Ascending aorta (tissue), 2 donors: ENCODE data around the gene SH3BP5. TPM values are rescaled to one million over a fixed set of nuclear protein-coding genes. Genes with fewer than 3 reads are reported as not detected.
A peak's percentile ranks its signal among the peaks of the same experiment; 100 is the strongest.

Experiments
- DNase-seq, 2 donors: peaks; one replicate each; pipeline ENCODE4 v3.0.0-alpha.2; 2019; ENCODE audit warnings: low spot score in 2 of 2
- H3K27ac ChIP-seq, 2 donors: fragments of 200-600 bp; sonication (generic); one replicate each; pipeline ENCODE4 v1.5.1; 2016 to 2017; ENCODE audit warnings: mild to moderate bottlenecking in 1 of 2
- H3K27me3 ChIP-seq: fragments of 200-600 bp; sonication (generic); one replicate; pipeline ENCODE4 v1.5.1; 2017
- H3K36me3 ChIP-seq, 2 donors: fragments of 200-600 bp; sonication (generic); one replicate each; pipeline ENCODE4 v1.5.1; 2016
- H3K4me1 ChIP-seq, 2 donors: fragments of 200-600 bp; sonication (generic); one replicate each; pipeline ENCODE4 v1.5.1; 2016 to 2017; ENCODE audit warnings: mild to moderate bottlenecking in 1 of 2
- H3K4me3 ChIP-seq, 2 donors: fragments of 200-600 bp; sonication (generic); one replicate each; pipeline ENCODE4 v1.5.1; 2016 to 2017; ENCODE audit warnings: mild to moderate bottlenecking in 1 of 2
- H3K9me3 ChIP-seq, 2 donors: fragments of 200-600 bp; sonication (generic); one replicate each; pipeline ENCODE4 v1.5.1; 2016
- intact Hi-C: fragments of 100-400 bp; cut with DNase I; formaldehyde crosslinking; loops from one replicate; pipeline ENCODE4 v1.15.1; 2023
- total RNA-seq: library from RNA; depleted of rRNA; stranded (reverse); fragments of >200 nt; gene quantifications from one replicate; pipeline ENCODE4 v1.1.0, GENCODE V29; 2016
- TF ChIP-seq, protein P1 (sequence below), 3 experiments: fragments of 200-600 bp in 2 of 3; fragments of 450-650 bp in 1 of 3; sonication (generic) in 2 of 3; IDR thresholded peaks; one replicate each; pipeline ENCODE4 v1.5.1; 2016 to 2019; ENCODE audit warnings: antibody characterized with exemption in 3 of 3, mild to moderate bottlenecking in 1 of 3, moderate library complexity in 1 of 3

SH3BP5 gene
- total RNA-seq, 1 donor from 2014 or later: 65.9 TPM

DNA sequence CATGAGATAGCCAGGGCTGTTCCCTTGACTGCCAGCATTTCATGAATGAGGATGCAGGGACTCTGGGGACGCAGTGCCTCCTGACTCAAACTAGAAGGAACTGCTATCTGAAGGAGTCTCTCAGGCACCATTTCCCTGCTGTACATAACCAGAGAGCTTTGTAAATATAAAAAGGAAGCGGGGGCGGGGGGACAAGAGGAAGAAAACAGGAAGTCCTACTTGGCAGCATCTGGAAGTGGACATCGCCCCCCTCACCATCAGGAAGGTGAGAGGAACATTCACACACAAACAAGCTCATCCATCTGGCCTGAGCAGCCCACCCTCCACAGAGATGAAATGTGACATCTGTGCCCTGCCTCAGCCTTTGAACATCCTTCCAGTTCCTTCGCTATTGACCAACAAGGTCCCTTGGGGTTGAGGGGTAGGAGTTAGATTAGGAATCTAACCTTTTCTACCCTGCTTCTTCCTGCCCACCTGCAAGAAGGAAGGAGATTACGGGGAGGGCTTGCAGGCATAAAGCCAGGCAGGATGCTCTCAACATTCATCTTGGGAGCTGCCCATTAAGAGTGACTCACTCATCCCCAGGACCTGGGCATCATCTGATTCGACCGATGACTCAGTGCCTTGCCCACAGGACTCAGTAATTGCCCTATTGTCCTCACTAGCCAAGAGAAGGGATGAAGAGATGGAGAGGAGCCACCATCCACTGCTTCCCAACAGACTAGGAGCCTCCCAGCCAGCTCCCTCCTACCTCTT lies 31.9 kb downstream of the SH3BP5 start:
- peak overlapping the region; percentile 44 to 67 for H3K27ac ChIP-seq
- no peak overlapping the region for H3K4me3 ChIP-seq
- TF ChIP-seq, protein P1, sequence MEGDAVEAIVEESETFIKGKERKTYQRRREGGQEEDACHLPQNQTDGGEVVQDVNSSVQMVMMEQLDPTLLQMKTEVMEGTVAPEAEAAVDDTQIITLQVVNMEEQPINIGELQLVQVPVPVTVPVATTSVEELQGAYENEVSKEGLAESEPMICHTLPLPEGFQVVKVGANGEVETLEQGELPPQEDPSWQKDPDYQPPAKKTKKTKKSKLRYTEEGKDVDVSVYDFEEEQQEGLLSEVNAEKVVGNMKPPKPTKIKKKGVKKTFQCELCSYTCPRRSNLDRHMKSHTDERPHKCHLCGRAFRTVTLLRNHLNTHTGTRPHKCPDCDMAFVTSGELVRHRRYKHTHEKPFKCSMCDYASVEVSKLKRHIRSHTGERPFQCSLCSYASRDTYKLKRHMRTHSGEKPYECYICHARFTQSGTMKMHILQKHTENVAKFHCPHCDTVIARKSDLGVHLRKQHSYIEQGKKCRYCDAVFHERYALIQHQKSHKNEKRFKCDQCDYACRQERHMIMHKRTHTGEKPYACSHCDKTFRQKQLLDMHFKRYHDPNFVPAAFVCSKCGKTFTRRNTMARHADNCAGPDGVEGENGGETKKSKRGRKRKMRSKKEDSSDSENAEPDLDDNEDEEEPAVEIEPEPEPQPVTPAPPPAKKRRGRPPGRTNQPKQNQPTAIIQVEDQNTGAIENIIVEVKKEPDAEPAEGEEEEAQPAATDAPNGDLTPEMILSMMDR (IDR thresholded peaks at IDR 0.05): no peak
- intact Hi-C loops: no loop called here
- no peaks in the 10 kb centered on the region for H3K9me3 ChIP-seq
- H3K27me3 ChIP-seq: no peaks in the 10 kb centered on the region
- H3K4me1 ChIP-seq: peaks cover 0 to 27% of the 10 kb centered on the region in 2 donors
- peak in 1 of 2 donors; percentile 72 for DNase-seq
- peaks cover 16 to 28% of the 10 kb centered on the region in 2 donors for H3K36me3 ChIP-seq

DNA sequence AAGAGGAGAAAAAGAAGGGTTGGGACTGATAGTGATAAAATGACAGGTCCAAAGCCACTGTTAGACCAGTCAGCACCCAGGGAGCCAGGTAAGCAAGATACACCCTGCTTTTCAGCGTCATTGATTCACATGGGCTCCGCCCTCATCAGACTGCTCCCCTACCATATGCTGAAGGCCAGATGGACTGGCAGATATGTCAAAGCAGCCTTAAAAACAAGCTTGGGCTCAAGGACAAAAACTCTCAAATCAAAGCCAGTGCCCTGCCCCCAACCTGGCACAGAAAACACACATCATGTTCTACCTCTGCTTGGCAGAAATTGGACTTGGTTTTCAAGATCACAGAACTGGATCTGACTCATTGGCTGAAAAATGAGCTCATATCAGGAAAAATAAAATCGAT lies 33.4 kb downstream of the SH3BP5 start:
- H3K9me3 ChIP-seq: no peaks in the 10 kb centered on the region
- no peaks in the 10 kb centered on the region for H3K27me3 ChIP-seq
- peak overlapping the region; percentile 37 to 67 for H3K27ac ChIP-seq
- intact Hi-C loops: no loop called here
- TF ChIP-seq, protein P1 (IDR thresholded peaks at IDR 0.05): no peak
- H3K36me3 ChIP-seq: peaks cover 16 to 28% of the 10 kb centered on the region in 2 donors
- H3K4me3 ChIP-seq: no peak overlapping the region
- DNase-seq: peak in 1 of 2 donors; percentile 79
- peaks cover 0 to 30% of the 10 kb centered on the region in 2 donors for H3K4me1 ChIP-seq

DNA sequence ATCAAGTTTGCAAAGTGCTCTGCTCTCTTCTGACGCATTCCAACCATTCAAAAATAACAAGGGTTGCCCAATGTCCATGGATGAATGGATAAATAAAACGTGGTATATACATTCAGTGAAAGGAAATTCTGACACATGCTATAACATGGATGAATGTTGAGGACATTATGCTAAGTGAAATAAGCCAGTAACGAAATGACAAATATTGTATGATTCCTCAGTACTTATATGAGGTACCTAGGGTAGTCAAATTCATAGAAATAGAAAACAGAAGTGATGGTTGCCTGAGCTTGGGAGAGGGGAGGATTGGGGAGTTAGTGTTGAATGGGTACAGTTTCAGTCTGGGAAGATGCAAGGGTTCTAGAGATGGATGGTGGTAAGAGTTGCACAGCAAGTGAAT lies 33.9 kb downstream of the SH3BP5 start:
- H3K4me1 ChIP-seq: peaks cover under 1 to 33% of the 10 kb centered on the region in 2 donors
- H3K27me3 ChIP-seq: no peaks in the 10 kb centered on the region
- H3K36me3 ChIP-seq: peaks cover 12 to 25% of the 10 kb centered on the region in 2 donors
- peak overlapping the region in 1 of 2 donors; percentile 67 for H3K27ac ChIP-seq
- no peak overlapping the region for H3K4me3 ChIP-seq
- TF ChIP-seq, protein P1 (IDR thresholded peaks at IDR 0.05): no peak
- intact Hi-C loops: no loop called here
- H3K9me3 ChIP-seq: no peaks in the 10 kb centered on the region
- DNase-seq: no peak

DNA sequence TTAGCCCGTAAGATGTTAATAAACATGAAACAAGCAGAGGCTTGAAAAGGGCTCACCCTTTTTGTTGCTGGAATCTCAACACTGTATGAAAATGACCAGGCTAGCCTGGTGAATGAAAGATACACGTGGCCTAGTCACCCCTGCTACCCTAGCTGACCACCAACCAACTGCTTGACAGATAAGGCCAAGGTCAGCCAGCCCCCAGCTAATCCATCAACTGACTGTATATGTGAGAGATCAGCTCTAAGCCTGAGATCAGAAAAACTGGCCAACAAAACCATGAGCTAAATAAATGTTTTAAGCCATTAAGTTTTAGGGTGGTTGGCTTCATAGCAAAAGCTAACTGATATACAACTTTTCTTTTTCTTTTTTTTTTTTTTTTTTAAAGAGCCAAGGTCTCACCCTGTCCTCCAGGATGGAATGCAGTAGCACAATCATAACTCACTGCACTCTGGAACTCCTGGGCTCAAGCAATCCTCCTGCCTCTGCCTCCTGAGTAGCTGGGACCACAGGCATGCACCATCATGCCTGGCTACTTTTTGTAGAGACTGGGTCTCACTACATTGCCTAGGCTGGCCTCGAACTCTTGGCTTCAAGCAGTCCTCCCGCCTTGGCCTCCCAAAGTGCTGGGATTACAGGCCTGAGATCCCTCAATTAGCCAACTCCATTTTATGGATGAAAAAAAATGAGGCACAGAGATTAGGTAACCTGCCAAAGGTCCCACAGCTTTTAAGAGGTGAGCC lies 34.6 kb downstream of the SH3BP5 start:
- Histone ChIP-seq H3K4me1 (peaks cover 8 to 37% of the 10 kb centered on the region in 2 donors), H3K4me3 (no peak overlapping the region), H3K27me3 (no peaks in the 10 kb centered on the region), H3K27ac (peak overlapping the region; percentile 49 to 67), H3K36me3 (peaks cover 6 to 19% of the 10 kb centered on the region in 2 donors), H3K9me3 (no peaks in the 10 kb centered on the region)
- intact Hi-C loops: no loop called here
- no peak for DNase-seq
- TF ChIP-seq, protein P1 (IDR thresholded peaks at IDR 0.05): no peak

DNA sequence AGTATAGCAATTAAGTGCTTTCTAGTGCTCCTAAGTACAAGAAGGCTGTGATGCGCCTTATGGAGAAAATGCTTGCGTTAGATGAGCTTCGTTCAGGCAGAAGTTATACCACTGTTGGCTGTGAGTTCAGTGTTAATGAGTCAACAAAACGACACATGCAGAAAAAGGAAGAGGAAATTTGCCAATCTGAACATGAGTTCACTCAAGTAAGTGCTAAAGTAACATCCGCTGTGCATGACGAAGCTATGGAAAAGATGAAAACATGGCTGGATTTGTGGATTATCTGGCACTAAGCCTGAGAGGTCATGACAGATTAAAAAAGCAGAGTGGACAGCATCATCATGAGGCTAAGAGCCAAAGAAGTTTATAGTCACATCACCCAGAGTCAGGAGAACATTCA lies 36.9 kb downstream of the SH3BP5 start:
- peaks cover 22 to 51% of the 10 kb centered on the region in 2 donors for H3K4me1 ChIP-seq
- H3K36me3 ChIP-seq: no peaks in the 10 kb centered on the region
- H3K4me3 ChIP-seq: no peak overlapping the region
- peak overlapping the region; percentile 80 to 92 for H3K27ac ChIP-seq
- DNase-seq: peak in 1 of 2 donors; percentile 81
- H3K9me3 ChIP-seq: no peaks in the 10 kb centered on the region
- TF ChIP-seq, protein P1 (IDR thresholded peaks at IDR 0.05): no peak
- no peaks in the 10 kb centered on the region for H3K27me3 ChIP-seq
- intact Hi-C loops: loop anchor here (2.0 kb wide), 1 partner anchor 23 kb away; no protein-coding TSS in a partner anchor
